DMS53 treated with DMSO at 0.1 percent for 48 hours (cell line): ENCODE measurements around the gene CADPS2.
"Not testable (repeated sequence)": the region's sequence is repeated elsewhere in the genome, so short reads cannot be mapped to it uniquely, and the experiment has no call there.

ENCODE experiments used
- DNase-seq: peaks from one replicate; lab custom pipeline; 2025; ENCODE audit not compliant: unreplicated experiment; lab: John Stamatoyannopoulos, UW

The CADPS2 gene

DNA sequence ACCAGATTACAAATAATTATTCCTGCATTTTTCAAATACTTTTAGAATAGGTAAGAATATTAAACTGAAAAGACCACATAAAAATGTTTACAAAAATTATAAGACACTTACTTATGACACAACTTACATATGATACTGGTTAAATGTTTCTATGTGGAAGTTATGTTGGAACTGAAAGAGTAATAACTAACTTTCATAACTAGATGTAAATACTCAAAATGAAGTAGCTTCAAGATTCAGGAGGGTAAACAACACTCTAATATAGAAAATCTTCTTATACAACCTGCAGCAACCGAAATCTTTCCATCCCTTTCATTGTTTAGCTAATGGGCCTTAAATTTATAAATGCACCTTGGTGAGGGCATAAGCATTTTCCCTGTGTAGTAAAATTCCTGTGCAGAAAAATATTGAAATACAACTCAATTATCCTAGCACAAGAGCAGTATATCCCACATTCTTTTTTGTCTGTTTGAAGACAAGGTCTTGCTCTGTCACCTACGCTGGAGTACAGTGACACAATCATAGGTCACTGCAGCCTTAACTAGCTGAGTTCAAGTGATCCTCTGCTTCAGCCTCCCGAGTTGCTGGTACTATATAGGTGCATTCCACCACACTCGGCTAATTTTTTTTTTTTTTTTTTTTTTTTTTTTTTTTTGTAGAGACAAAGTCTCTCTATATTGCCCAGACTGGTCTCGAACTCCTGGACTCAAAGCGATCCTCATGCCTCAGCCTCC, 168.7 kb downstream of the CADPS2 start:
- no peak for DNase-seq

DNA sequence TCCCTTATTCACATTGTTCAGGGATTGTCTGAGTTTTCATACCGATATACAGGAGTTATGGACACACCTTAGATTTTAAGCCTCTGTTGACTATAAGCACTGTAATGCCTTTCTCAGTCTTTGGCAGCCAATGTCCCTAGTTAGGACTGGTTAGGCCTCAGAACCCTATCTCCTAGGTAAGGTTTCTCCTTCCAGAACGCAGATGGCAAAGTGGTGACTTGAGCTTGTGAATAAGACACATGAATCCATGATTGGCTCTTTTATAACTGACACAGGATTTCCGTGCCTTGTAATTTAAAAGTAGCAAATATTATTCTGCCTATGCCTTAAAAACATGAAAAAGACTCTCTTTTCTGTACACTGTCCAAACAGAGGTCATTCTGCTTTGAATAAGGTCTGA, 171.1 kb downstream of the CADPS2 start:
- DNase-seq: no peak

DNA sequence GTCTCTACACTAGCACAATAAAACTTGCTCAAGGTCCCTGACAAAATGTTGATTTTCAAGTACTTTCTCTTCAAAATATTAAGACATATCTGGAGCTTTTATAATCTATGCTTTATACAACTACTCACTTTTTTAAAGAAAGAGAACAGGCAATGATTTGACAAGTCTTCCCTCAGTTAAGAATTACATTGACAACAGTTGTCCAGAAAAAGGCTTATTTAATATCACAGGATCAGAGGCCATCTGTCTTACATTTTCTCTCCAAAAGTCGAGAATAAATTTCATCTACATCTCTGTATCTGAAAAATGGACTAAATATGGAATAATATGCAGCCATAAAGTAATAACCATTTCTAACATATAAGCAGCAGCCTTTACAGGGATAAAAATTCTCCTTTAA, 175.3 kb downstream of the CADPS2 start:
- DNase-seq: no peak

DNA sequence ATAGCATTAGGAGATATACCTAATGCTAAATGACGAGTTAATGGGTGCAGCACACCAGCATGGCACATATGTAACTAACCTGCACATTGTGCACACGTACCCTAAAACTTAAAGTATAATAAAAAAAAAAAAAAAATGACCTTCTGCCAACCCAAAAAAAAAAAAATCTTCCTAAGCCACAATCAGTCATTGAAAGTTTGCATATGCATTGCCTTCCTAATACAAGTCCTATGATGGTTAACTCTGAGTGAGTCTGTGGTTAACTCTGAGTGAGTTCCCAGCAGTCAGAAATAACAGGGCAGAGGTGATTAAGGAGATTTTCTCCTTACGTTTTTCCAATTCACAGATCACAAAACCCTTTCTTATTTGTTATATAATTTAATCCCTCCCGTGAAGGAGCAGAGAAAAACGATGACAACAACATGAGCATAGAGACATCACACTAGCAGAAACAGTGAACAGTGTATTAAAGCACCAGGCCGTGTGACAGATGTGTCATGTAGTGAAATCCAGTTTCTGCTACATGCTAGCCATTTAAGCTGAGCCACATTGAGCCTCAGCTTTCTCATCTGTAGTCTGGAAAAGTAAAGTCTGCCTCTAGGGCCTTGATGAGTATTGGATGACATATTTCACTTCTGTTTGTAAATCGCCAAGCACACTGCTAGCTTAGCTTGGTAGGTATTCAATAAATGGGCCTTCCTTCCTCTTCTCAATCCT, 176.2 kb downstream of the CADPS2 start:
- no peak for DNase-seq

DNA sequence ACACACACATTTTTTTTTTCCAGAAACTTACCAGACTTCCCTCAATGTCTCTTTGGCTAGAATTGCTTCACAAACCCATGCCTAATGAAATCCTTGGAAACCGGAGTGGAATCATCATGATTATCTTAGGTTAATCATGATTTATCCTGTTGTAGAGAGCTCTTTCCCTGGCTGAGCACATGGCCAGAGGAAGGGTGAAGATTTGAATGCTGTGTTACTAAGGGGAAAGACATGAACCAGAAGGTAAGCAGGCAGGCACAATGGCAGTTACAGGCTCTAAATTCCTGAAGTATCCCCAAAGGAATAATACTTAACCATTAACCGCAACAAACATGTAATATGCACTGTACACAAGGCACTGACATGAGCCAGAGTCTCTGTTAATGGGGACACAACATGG, 179.4 kb downstream of the CADPS2 start:
- DNase-seq: no peak

DNA sequence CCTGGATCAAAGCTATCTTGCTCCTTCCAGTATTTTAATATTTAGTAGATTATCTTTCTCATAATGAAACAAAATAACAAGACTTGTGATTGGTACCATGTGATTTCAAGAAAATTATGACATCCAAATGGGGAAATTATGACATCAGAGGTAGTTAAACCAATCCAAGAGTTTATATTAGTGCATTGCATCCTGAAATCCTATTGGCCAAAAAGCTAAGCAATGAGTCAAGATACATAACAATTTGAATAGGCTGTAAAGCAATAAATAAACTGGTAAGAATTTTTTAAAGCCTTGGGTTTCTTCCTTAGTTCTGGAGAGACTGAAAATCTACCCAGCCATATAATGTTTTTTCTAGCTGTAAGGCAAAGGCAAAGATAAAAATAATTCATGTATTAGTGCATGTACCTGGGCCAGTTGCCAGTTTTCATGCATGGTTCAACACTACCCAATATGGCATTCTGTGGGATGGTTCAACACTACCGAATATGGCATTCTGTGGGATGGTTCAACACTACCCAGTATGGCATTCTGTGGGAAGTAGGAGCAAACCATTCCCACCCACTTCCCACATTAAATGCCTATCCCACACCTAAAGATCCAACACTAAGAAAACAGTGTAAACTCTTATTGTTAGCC, 183.3 kb downstream of the CADPS2 start, which contains the start of gene RNF148:
Gene RNF148, minus strand, starts transcription at position 51 of the 639 bp plus-strand sequence. CDS start 172 bp downstream, outside the sequence.
- DNase-seq: no peak

DNA sequence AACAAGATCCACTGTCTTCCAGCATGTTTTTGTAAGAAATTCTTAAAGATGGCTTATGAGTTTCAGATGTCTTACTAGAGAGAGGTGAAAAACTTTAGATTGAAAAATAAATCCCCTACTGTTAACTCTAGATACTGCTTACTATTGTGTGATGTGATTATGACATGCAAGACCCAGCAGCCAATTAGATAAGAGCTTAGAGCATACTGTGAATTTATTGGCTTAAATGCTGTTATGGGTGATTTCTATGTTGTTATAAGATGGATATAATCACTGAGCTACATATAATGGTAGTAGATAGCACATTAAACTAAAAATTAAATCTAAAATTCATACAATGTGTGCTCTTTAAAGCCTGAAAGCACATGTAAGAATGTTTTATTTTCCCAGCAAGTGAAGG, 187.2 kb downstream of the CADPS2 start, which contains the start of gene RNF133:
Gene RNF133, minus strand, starts transcription at position 101 of the 400 bp plus-strand sequence. CDS start 199 bp downstream, outside the sequence.
- no peak for DNase-seq

DNA sequence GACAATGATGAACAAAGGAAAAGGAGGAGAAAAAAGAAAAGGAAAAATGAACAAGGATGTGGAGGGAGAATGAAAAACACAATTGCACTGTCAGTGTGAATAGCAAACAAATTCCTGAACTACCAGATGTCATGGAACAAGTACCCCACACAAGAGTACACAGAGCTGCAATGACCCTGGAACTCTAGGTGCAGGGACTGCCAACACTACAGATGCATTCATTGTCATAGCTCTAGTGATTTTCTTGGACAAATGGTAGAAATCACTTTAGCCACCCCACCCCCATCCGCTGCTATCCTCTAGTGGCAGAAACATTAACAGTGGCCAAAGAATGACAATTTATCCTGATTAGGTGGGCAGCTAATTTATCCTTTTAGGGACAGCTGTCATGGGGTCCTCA, 190.4 kb downstream of the CADPS2 start:
- DNase-seq: no peak

DNA sequence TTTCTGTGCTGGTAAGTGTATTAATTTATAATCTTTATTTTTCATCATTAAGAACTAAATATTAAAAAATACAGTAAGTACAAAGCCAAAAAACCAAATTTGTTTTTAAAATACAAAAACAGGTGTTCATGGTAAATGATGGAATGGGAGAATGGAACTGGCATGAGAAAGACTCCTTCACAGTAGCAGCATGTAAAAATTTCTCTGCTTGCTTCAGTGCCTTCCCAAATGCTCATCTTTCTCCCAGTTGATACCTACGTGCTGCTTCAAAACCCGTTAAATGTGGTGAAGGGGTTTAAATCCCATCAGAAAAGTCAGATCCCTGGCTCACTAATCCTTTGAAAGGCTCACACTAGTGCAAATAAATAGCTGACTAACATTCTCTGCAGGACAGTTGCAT, 191.6 kb downstream of the CADPS2 start:
- DNase-seq: no peak

DNA sequence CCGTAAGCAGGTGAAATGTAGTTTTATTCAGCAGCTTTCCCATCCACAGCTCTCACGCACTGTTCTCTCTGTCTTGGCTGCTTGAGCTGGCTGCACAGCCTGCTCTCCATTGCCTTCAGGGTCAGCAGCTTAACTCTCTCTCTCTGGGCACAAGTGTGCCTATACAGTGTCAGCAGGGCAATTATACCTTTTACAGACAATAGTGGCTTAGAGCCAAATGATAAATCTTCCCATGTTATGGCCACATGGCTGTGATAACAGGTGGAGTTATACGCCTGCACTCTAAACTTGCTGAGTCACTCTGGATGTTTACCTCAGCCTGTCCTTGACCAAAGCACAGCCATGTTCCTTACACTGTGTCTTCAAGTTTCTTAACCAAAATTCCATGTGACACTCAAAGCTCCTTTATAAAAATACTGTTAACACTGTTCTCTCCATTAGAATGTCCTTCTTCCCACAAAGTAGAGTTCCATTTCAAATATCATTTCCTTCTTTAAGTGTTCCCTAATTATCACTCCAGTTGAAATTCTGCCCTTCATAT, 193.4 kb downstream of the CADPS2 start:
- no peak for DNase-seq

DNA sequence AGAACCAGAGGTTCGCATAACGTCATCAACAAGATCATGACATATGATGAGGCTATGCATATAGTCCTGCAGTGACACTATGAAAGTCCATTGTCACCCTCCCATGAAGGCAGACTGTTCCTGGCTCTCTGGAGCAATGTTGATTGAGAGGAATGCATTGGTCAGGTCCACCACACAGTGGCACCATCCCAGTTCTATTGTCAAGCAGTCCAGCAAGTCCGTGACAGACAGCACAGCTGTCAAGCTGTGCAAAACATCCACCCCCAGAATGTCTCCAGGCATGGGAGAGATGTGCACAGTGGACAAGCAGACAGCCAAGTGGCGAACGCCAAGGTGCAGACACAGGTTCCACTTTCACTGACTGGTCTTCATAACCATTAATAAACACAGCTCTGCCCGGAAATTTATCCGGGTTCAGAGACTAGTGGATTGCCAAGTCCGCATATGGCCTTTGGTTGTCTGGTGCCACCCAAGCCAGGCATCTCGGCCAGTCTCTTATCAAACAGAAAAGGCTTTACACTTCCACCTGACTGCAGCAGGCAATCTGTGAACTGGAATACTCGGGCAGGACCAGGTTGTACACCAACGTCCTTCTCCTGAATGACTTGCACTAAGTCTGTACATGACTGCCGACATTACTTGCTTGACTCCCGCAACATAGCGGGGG, 194.6 kb downstream of the CADPS2 start:
- DNase-seq: no peak

DNA sequence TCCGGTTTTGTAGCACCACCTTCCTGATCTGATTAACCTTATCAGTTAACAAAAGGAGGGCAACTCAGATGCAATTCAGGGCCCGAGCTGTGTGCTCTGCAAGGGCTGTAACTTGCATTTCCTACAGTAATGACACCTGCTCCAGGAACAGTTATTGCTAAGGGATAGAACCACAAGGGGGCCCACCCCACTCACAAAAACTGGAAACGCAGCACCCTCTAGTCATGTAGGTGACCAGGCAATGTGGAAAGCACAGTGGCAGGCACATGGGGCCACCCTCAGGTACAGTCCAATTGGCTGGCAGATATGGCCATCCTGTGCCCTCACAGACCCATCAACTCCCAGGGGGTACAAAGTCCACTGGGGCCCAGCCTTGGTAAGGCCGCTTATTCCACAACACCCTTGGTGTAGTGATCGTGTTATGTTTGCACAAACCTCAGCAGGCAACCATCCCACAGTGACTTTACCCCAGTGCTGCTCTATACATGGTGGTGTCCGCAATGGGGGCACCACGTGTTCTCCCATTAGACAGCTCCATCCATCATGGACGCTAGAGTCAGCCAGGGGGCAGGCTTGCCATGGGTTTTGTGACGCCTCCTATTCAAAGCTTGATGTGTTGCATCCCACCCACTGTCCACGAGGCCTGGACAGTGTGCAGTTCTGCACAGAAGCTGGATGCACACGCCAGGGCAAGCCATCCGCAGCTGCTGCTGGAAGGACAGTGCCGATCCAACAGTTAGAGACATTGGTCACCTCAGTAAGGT, 196.7 kb downstream of the CADPS2 start:
- no peak for DNase-seq

DNA sequence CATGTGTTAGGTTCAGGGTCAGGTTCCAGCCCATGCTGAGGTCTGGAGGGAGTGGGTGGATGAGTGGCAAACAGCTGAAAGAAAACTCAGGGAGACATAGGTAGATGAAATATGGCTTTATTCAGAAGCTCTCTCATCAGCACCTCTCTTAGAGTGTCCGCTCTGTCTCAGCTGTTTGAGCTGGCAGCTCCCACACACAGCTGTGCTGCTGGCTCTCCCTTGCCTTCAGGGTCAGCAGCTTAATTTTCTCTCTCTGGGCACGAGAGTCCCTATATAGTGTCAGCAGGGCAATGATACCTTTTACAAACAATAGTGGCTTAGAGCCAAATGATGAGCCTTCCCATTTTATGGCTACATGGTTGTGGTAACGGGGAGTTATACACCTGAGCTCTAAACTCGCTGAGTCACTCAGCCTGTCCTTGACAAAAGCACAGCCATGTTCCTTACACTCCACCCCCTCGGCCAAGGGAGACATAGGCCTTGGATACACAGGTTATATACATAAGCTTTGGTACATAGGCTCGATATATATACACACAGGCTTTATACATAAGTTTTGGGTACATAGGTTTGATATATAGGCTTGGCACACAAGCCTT, 197.8 kb downstream of the CADPS2 start:
- no peak for DNase-seq

DNA sequence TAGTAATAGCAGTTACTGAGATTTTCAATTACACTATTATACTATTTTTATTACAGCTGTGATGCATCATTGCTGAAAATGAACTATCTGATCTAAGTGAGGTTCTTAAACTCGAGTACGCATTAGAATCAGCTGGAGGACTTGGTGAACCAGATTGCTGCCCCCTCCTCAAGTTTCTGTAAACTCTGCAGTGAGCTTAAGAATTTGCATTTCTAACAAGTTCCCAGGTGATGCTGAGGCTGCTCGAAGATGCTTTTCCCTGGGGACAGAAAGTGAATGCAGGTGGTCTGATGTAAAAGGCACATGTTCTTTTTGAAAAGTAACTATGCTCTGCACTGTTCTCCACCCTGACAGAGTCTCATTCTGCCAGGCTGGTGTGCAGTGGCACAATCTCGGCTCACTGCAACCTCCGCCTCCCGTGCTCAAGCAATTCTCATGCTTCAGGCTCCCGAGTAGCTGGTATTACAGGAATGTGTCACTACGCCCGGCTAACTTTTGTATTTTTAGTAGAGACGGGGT, 199.8 kb downstream of the CADPS2 start:
- DNase-seq: no peak

DNA sequence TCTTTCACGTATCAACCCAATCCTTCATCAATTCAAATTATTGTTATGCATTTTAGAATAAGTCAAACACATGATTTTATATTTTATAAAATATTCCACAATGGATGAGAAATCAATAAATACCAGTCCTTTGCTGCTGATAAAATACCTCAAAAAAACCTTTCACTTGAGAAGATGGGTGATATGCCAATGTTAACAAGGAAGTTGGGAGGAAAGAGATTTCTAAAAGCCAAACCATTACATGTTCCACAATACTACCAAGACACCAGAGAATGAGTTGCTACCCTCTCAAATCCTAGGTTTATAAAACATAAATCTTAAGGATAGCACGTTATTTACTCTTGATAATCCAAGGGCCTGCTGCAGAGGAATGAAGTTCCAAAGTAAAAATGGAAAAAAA, 201.8 kb downstream of the CADPS2 start:
- no peak for DNase-seq

DNA sequence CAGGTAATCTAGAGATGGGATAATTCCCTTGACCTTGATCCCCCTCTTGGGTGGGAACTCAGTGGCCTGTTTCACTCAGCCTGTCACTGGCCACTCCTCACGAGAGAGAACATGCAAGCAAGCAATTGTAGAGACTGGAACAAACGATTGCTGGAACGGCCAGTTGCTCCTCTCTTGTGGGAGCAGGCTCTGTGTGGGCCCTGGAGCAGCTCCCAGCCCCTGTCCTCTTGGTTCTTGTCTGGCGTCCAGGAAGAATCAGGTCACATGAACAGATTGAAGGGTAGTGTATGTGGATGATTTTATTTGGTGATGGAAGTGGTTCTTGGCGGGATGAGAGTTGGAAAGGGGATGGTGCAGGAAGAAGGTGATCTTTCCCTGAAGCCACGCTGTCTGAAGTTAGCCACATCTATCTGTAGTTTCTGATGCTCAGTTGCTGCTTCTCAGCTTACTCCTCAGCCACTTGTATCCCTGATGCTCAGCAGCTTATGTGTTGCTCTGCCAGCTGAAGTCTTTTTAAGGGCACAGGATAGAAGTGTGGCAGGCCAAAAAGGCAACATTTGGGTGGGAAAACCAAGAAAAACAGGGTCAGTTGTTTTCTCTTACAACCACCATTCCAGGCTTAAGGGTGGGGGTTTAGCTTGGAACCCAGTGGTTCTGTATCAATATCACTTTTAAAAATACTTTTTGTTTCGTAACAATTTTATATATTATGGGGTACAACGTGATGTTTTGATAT, 203.3 kb downstream of the CADPS2 start:
- no peak for DNase-seq

DNA sequence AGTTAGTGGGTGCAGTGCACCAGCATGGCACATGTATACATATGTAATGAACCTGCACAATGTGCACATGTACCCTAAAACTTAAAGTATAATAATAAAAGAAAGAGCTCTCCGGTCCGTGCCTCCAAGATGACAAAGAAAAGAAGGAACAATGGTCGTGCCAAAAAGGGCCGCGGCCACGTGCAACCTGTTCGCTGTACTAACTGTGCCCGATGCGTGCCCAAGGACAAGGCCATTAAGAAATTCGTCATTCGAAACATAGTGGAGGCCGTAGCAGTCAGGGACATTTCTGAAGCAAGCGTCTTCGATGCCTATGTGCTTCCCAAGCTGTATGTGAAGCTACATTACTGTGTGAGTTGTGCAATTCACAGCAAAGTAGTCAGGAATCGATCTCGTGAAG, 205.1 kb downstream of the CADPS2 start:
- not testable (repeated sequence) for DNase-seq

DNA sequence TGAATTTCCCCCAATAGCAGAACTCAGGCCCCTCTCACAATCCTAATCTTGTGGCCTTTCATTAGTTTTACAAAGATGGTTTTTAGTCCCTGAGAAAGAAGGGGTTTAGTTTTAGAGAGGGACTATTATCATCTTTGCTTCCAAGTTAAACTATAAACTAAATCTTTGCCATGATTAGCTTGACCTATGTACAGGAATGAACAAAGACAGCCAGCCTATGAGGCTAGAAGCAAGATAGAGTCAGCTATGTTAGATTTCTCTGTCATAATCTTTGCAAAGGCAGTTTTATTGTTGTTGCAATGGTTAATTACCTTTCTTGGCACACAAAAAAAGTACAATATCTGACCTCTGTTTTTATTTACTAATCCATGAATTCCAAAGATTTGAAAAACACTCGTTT, 206.4 kb downstream of the CADPS2 start:
- peak; percentile 10 for DNase-seq

DNA sequence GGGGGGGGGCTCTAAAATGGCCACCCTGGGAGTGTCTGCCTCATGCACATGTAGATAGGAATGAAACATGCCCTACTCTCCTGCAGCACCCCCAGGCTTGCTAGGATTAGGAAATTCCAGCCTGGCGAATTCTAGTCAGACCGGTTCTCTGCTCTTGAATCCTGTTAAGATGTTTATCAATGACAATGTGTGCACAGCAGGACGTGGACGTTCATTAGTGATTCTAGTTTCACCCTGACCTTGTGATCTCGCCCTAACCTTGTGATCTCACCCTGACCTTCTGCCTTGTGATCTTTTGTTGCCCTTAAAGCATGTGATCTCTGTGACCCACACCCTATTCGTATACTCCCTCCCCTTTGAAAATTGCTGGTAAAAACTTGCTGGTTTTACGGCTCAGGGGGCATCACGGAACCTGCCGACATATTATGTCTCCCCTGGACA, 207.0 kb downstream of the CADPS2 start:
- peak; percentile 91 for DNase-seq
